KG1 (cell line): ENCODE results near the gene SYF2.
"Not testable (repeated sequence)": the region's sequence is repeated elsewhere in the genome, so short reads cannot be mapped to it uniquely, and the experiment has no call there.

Experiments
- DNase-seq: peaks from one replicate; lab custom pipeline; 2025; lab: John Stamatoyannopoulos, UW

The SYF2 gene

GRCh38 chr1:25246600-25247023 lies 14.3 kb upstream of the SYF2 start:
- DNase-seq: no peak

GRCh38 chr1:25245809-25246599 lies 13.7 kb upstream of the SYF2 start:
- DNase-seq: no peak

GRCh38 chr1:25245393-25245792 lies 13.1 kb upstream of the SYF2 start:
- no peak for DNase-seq

GRCh38 chr1:25243907-25244306 lies 11.6 kb upstream of the SYF2 start:
- no peak for DNase-seq

GRCh38 chr1:25239681-25240541 lies 7.6 kb upstream of the SYF2 start:
- peak; percentile 83 for DNase-seq

GRCh38 chr1:25238046-25238445 lies 5.7 kb upstream of the SYF2 start:
- DNase-seq: no peak

GRCh38 chr1:25236261-25236660 lies 4.0 kb upstream of the SYF2 start:
- DNase-seq: not testable (repeated sequence)

GRCh38 chr1:25235411-25235810 lies 3.1 kb upstream of the SYF2 start:
- DNase-seq: not testable (repeated sequence)

- DNase-seq: peak; percentile 36
Measured at GRCh38 chr1:25232866-25233784, 823 bp upstream of the SYF2 start.

- no peak for DNase-seq
Measured at GRCh38 chr1:25223471-25223870, 8.8 kb downstream of the SYF2 start.

GRCh38 chr1:25222606-25223005 lies 9.7 kb downstream of the SYF2 start:
- DNase-seq: no peak

GRCh38 chr1:25220666-25221065 lies 11.6 kb downstream of the SYF2 start:
- no peak for DNase-seq

GRCh38 chr1:25219661-25220251 lies 12.5 kb downstream of the SYF2 start:
- no peak for DNase-seq

GRCh38 chr1:25217598-25218232 lies 14.6 kb downstream of the SYF2 start:
- no peak for DNase-seq

- DNase-seq: no peak
Measured at GRCh38 chr1:25217015-25217414, 15.3 kb downstream of the SYF2 start.

GRCh38 chr1:25216123-25216522 lies 16.2 kb downstream of the SYF2 start:
- no peak for DNase-seq

- no peak for DNase-seq
Measured at GRCh38 chr1:25212725-25213124, 19.6 kb downstream of the SYF2 start.

- no peak for DNase-seq
Measured at GRCh38 chr1:25210728-25211127, 21.6 kb downstream of the SYF2 start.

GRCh38 chr1:25209516-25209915 lies 22.8 kb downstream of the SYF2 start:
- no peak for DNase-seq

GRCh38 chr1:25208561-25209222 lies 23.6 kb downstream of the SYF2 start:
- DNase-seq: no peak

GRCh38 chr1:25208092-25208491 lies 24.2 kb downstream of the SYF2 start:
- DNase-seq: no peak
